ENCODE data around the gene PTTG2. TPM values are rescaled to one million over a fixed set of nuclear protein-coding genes. Genes with fewer than 3 reads are reported as not detected.

The PTTG2 gene
- total RNA-seq, 3 donors from 2014 or later: 0.77 to 2.5 TPM; not detected in 1

- intact Hi-C loops (cut with DNase I, micrococcal nuclease): no loop called here
- peaks cover 6% of the 10 kb centered on the region for H3K4me1 ChIP-seq (ENCODE audit: low read depth)
- no peak for TF ChIP-seq CTCF (IDR thresholded peaks at IDR 0.05)
- H3K9me3 ChIP-seq: no peaks in the 10 kb centered on the region
- ATAC-seq (no peak), DNase-seq (no peak)
- H3K36me3 ChIP-seq (ENCODE audit: low read depth): no peaks in the 10 kb centered on the region
- no peak overlapping the region for H3K4me3 ChIP-seq
These were observed 35.2 kb downstream of the PTTG2 start for GRCh38 chr4:37995299-37995821.

GRCh38 chr4:37995981-37996775, 36.0 kb downstream of the PTTG2 start:
- peaks cover 6% of the 10 kb centered on the region for H3K4me1 ChIP-seq (ENCODE audit: low read depth)
- TF ChIP-seq CTCF (IDR thresholded peaks at IDR 0.05): no peak
- intact Hi-C loops (cut with DNase I, micrococcal nuclease): no loop called here
- H3K9me3 ChIP-seq: no peaks in the 10 kb centered on the region
- ATAC-seq (peak; percentile 48), DNase-seq (peak; percentile 61 to 66 (median 63))
- H3K4me3 ChIP-seq: no peak overlapping the region
- no peaks in the 10 kb centered on the region for H3K36me3 ChIP-seq (ENCODE audit: low read depth)

GRCh38 chr4:37998226-37998625, 38.0 kb downstream of the PTTG2 start:
- ATAC-seq (no peak), DNase-seq (no peak)
- TF ChIP-seq CTCF (IDR thresholded peaks at IDR 0.05): no peak
- Histone ChIP-seq H3K36me3 (ENCODE audit: low read depth) (no peaks in the 10 kb centered on the region), H3K4me3 (no peak overlapping the region), H3K4me1 (ENCODE audit: low read depth) (peaks cover 6% of the 10 kb centered on the region), H3K9me3 (no peaks in the 10 kb centered on the region)
- intact Hi-C loops (cut with DNase I, micrococcal nuclease): no loop called here

GRCh38 chr4:37999000-37999716, 39.0 kb downstream of the PTTG2 start:
- no peaks in the 10 kb centered on the region for H3K9me3 ChIP-seq
- intact Hi-C loops (cut with DNase I, micrococcal nuclease): no loop called here
- no peak overlapping the region for H3K4me3 ChIP-seq
- ATAC-seq (peak; percentile 83), DNase-seq (peak in 2 of 3 donors; percentile 57 to 59)
- no peaks in the 10 kb centered on the region for H3K36me3 ChIP-seq (ENCODE audit: low read depth)
- peaks cover 6% of the 10 kb centered on the region for H3K4me1 ChIP-seq (ENCODE audit: low read depth)
- TF ChIP-seq CTCF (IDR thresholded peaks at IDR 0.05): no peak

- TF ChIP-seq CTCF (IDR thresholded peaks at IDR 0.05): no peak
- H3K36me3 ChIP-seq (ENCODE audit: low read depth): no peaks in the 10 kb centered on the region
- DNase-seq: no peak
- no peak overlapping the region for H3K4me3 ChIP-seq
- H3K9me3 ChIP-seq: no peaks in the 10 kb centered on the region
- H3K4me1 ChIP-seq (ENCODE audit: low read depth): peaks cover 6% of the 10 kb centered on the region
- ATAC-seq: no peak
- intact Hi-C loops (cut with DNase I, micrococcal nuclease): no loop called here
These were observed 39.8 kb downstream of the PTTG2 start for GRCh38 chr4:37999965-38000364.
